GM12874 (cell line): ENCODE measurements around the gene HBA1.
"Not testable (repeated sequence)": the region's sequence is repeated elsewhere in the genome, so short reads cannot be mapped to it uniquely, and the experiment has no call there.

ENCODE experiments used
- CTCF ChIP-seq: IDR thresholded peaks from 2 replicates; pipeline ENCODE4 v1.5.1; 2011; ENCODE audit warnings: low read depth, mild to moderate bottlenecking, control low read depth, low read length, moderate library complexity; ENCODE audit not compliant: insufficient read depth

The HBA1 gene

GRCh38 chr16:165539-166374 is 10.7 kb upstream of the HBA1 start, which contains the start of gene HBM:
HBM (plus strand) TSS chr16:165978; CDS start chr16:165998, 20 bp downstream.
- no peak for TF ChIP-seq CTCF

- no peak for TF ChIP-seq CTCF
Observed at GRCh38 chr16:166375-167121, 9.9 kb upstream of the HBA1 start.

- TF ChIP-seq CTCF: no peak
Observed at GRCh38 chr16:167122-167690, 9.3 kb upstream of the HBA1 start.

GRCh38 chr16:168424-168823 is 8.1 kb upstream of the HBA1 start:
- no peak for TF ChIP-seq CTCF

- no peak for TF ChIP-seq CTCF
Observed at GRCh38 chr16:169014-169413, 7.5 kb upstream of the HBA1 start.

- no peak for TF ChIP-seq CTCF
Observed at GRCh38 chr16:170788-171187, 5.7 kb upstream of the HBA1 start.

GRCh38 chr16:172374-172941 is 4.0 kb upstream of the HBA1 start, which contains the start of gene HBA2:
HBA2 (plus strand) TSS chr16:172876; CDS start chr16:172913, 37 bp downstream.
- TF ChIP-seq CTCF: not testable (repeated sequence)
